Subcutaneous adipose tissue (tissue), 4 donors: ENCODE data around the gene SDCCAG8. TPM values are rescaled to one million over a fixed set of nuclear protein-coding genes. Genes with fewer than 3 reads are reported as not detected.

Experiments used
- total RNA-seq, 4 donors: library from RNA; depleted of rRNA; stranded (reverse); fragments of >200 nt; gene quantifications; one replicate each; pipeline ENCODE4 v1.1.0, GENCODE V29; 2016
- TF ChIP-seq, protein P1 (sequence below): fragments of 450-650 bp; IDR thresholded peaks from one replicate; pipeline ENCODE4 v1.5.1; 2016; ENCODE audit warnings: low read depth, mild to moderate bottlenecking, control low read depth, antibody characterized with exemption, moderate library complexity

SDCCAG8 gene
- total RNA-seq, 4 donors from 2014 or later, result 44.6 to 74.5 (median 51.9) TPM

DNA sequence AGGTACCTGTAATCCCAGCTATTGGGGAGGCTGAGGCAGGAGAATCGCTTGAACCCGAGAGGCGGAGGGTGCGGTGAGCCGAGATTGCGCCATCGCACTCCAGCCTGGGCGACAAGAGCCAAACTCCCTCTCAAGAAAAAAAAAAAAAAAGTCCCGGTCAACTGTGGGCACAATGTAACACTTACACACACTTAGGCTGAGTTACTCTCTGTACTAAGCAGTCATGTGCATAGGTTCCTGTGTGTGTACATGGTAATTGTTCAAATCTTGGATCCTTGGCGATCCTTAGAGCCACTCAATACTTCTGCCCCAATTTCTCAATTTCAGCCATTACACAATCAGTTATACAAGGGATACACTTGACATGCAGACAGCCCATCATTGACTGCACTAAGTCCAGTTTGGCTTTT lies 11.6 kb downstream of the SDCCAG8 start:
- TF ChIP-seq, protein P1, sequence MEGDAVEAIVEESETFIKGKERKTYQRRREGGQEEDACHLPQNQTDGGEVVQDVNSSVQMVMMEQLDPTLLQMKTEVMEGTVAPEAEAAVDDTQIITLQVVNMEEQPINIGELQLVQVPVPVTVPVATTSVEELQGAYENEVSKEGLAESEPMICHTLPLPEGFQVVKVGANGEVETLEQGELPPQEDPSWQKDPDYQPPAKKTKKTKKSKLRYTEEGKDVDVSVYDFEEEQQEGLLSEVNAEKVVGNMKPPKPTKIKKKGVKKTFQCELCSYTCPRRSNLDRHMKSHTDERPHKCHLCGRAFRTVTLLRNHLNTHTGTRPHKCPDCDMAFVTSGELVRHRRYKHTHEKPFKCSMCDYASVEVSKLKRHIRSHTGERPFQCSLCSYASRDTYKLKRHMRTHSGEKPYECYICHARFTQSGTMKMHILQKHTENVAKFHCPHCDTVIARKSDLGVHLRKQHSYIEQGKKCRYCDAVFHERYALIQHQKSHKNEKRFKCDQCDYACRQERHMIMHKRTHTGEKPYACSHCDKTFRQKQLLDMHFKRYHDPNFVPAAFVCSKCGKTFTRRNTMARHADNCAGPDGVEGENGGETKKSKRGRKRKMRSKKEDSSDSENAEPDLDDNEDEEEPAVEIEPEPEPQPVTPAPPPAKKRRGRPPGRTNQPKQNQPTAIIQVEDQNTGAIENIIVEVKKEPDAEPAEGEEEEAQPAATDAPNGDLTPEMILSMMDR, result no peak

DNA sequence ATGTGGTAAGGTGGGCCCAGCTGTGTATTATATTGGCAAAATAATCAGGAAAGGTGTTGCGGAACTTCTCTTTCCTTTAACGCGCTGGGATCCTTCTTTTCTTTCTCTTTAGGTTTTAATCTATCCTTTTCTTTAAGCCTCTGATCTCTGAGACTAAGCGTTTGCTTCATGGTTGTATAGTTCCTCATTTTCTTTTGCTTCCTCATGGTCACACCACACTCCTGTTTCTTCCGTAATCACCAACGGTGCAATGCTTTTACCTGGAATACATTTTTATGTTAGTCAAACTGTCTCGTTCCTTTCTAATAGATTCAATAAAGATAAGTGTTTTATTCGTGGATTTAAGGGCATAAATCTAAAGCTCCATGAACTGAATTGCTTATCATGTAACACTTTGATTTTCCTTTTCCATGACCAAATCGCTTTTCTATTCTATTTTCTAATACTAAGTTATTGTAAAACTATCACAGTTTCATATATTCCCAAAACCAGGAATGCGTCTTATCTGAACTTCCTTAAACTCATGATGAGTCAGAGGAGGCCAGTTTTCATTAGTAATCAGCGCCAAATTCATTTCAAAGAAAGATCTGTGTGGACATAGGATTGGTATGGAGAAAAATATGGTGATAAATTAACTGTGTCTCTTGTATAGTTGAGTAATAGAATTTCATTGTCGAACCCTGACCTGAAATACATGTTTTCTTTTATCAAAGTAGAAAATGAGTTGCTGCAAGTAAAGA lies 12.2 kb downstream of the SDCCAG8 start:
- TF ChIP-seq, protein P1, result no peak

DNA sequence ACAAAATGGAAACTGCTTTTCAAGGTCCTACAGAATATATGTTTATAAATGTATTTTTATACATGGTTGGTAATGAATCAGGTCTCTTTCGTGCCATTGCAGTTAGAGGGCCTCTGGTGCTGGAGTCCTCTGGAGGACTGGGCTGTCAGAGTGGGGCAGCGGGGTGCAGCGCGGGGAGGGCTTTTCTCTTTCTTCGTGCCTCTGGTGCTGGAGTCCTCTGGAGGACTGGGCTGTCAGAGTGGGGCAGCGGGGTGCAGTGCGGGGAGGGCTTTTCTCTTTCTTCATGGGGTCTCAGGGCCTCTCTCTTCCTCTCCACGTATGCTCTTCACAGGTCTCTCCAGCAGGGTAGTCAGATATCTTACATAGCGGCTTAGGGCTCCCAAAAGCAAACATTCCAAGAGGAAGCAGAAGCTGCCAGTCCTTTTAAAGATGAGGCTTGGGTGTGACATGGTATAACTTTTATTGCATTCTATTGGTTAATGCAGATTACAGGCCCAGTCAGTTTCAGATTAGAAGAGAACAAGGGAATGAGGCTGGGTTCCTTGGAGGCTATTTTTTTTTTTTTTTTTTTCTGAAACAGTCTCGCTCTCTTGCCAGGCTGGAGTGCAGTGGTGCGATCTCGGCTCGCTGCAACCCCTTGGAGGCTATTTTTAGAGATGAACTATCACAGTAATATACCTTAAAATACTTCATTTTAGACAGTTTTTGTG lies 13.1 kb downstream of the SDCCAG8 start:
- TF ChIP-seq, protein P1, result no peak

DNA sequence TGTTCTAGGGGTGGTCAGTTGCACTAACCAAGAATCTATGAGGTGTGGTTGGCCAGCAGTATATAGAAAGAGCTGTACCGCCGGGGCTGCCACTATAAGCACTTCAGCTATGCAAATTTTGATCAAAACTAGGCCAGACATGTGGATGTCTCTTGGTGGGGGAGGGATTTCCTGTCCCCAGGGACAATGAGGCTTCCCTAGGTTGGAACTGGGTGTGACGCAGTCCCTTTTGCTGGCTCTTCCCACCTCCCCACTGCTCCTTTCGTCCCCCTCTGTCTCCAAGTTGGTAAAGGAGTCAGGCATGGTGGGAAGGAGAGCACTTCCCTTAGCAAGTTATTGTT lies 13.6 kb downstream of the SDCCAG8 start:
- TF ChIP-seq, protein P1, result no peak

DNA sequence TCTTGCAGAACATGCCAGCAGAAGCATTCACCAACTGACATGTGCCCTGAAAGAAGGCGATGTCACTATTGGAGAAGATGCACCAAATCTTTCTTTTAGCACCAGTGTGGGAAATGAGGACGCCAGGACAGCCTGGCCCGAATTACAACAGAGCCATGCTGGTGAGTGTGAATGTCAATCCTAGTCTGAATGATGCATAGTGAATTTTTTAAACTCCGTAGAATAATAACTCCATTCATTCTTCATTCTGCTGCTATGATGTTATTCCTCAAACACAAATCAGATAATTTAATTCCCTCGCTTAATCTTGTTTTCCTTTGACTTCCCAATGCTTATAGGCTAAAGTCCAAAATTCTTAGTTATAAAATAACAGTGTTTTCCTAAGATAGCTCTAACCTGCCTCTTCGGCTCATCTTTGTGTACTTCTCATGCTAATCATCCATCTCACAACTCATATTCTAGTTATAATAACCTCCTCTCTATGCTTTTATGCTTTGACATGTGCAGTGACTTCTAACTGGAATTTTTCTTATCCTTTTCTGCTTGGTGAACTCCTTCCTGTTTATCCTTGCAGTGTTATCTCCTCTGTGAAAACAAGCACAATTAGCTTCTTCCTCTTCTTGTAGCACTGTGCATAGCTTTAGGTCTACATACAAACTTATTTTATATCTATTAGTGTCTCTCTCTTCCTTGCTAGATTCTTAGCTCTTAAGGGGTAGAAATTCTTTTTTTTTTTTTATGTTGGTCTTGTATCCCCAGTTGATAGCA lies 14.4 kb downstream of the SDCCAG8 start:
- TF ChIP-seq, protein P1, result no peak

DNA sequence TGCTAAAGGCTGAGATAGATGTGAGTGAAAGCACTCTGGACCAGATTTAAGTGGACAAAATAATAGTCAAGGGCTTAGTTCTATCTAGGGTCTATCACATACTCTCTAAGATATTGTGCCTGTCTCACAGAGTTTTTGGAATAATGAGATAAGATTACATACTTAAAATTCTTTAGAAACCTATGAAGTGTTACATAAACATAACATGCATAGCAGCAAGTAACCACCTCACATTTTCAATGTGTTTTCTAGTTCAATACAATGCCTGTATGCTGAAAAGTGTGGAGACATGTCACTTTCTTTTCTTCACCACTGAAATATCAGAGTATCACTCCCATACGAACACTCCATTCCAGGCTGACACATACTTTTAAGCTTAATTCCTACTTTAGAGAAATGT lies 16.2 kb downstream of the SDCCAG8 start:
- TF ChIP-seq, protein P1, result no peak

DNA sequence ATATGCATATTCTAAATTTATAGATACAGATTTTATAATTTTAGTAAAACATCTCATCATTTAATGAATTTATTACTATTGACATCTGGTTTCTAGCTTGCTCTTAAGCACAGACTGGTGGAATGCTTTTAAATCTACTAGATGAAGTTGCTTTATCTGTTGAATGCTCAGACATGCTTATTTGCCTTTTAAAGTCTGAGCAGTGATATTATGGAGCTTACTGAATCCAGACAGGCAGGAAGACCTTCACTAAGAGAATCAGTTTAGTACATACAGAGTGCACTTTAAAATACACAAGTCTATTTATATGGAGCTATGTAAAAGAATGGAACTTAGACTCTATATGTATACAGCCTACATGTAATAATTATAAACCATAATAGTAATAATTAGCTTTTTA lies 16.6 kb downstream of the SDCCAG8 start:
- TF ChIP-seq, protein P1, result no peak
